Activated T-helper 17 cell treated with anti-CD3 and anti-CD28 coated beads, Interleukin-2, amount 50 U/mL, for 72 hours (primary cell): ENCODE results near the gene CLPTM1L. TPM values are rescaled to one million over a fixed set of nuclear protein-coding genes. Genes with fewer than 3 reads are reported as not detected.

Source experiments
- ATAC-seq: fragments of 150-1000 bp; cut with Tn5 transposase; replicated peaks from 2 replicates; pipeline ENCODE4 v1.10.0; 2021; ENCODE audit warnings: mild to moderate bottlenecking, moderate library complexity
- H3K27ac Mint-ChIP-seq: one replicate; pipeline ENCODE4 v1.8.0; 2022; ENCODE audit warnings: mixed read lengths
- H3K27me3 Mint-ChIP-seq: one replicate; pipeline ENCODE4 v1.8.0; 2022; ENCODE audit warnings: mixed read lengths
- H3K36me3 Mint-ChIP-seq: one replicate; pipeline ENCODE4 v1.8.0; 2022; ENCODE audit warnings: low read depth, mild to moderate bottlenecking, mixed read lengths
- H3K4me1 Mint-ChIP-seq: one replicate; pipeline ENCODE4 v1.8.0; 2022; ENCODE audit warnings: mixed read lengths
- H3K4me3 Mint-ChIP-seq: one replicate; pipeline ENCODE4 v1.8.0; 2022; ENCODE audit warnings: mild to moderate bottlenecking, mixed read lengths
- H3K9me3 Mint-ChIP-seq: one replicate; pipeline ENCODE4 v1.8.0; 2022; ENCODE audit warnings: mixed read lengths
- total RNA-seq, 2 donors: library from RNA; stranded (reverse); gene quantifications; one replicate each; pipeline ENCODE4 v1.2.3, GENCODE V29; 2022

Gene CLPTM1L
- total RNA-seq, 2 donors from 2014 or later = 42.3 to 118 TPM

DNA sequence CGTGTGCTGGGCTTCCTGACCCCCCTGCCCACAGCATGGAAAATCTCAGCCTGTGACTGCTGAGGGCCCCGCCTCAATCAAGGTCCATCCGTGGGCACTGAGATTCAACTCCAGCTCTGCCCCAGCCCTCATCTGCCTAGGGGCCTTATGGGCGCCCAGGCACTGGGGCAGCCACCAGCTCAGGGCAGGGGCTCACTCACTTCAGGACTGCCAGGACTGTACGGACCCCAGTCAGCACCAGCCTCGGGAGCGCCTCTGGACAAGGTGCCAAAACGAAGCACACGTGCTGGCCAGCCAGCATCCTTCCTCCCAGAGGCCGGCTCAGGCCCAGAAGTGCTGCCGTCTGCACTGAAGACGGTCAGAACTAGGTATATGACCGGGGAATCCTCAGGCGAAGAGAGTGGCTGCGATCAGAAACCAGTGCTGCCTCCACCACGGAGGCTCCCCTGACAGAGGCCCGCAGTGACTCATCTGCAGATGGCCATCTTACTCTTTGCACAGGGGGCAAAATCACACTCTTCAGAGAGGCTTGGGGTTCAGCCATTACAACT lies 19.6 kb downstream of the CLPTM1L start:
- no peak for ATAC-seq
- Mint-ChIP-seq H3K27me3 (no peaks in the 10 kb centered on the region), H3K4me1 (peaks cover 27% of the 10 kb centered on the region), H3K9me3 (no peaks in the 10 kb centered on the region), H3K4me3 (no peak overlapping the region), H3K27ac (no peak overlapping the region), H3K36me3 (peaks cover 74% of the 10 kb centered on the region)

DNA sequence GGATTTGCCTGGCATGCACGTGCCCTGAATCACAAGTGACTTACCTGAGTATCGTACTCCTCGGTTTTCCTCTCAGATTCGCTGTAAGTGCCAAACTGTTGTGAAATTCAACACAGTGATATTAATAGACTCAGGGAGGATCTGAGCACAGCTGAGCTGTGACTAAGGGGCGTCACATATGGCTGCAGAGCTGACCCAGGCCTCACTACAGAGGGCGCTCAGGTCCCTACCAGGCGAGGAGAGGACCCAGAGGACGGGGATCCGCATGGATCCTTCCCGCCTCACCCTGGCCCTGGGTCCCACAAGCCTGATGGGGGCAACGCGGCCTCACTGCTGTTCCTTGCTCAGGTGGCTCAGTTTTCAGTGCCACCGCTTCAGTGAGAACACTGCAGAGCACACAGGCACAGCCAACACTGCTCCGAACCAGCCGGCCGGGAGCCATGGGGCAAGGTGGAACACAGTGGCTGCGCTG lies 20.1 kb downstream of the CLPTM1L start:
- Mint-ChIP-seq H3K27ac (no peak overlapping the region), H3K27me3 (no peaks in the 10 kb centered on the region), H3K36me3 (peaks cover 74% of the 10 kb centered on the region), H3K9me3 (no peaks in the 10 kb centered on the region), H3K4me1 (peaks cover 27% of the 10 kb centered on the region), H3K4me3 (no peak overlapping the region)
- no peak for ATAC-seq

DNA sequence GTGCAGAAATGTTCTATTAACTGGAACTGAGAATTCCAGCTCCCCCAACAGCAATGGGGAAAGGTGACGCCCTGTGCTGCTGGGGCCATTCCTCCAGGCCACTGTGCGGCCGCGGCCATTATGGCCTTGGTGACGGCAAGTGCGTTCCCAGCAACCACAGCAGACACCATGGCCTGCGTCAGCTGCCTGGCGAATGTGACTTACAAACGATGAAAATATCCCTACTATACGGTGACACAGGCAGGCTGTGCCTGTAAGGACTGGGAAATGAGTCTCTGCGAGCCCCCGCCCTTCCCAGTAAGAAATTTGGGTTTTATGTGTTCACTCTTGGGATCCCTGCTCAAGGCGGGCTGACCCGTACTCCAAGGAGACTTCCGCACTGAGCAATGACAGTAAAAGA lies 20.6 kb downstream of the CLPTM1L start:
- Mint-ChIP-seq H3K9me3 (no peaks in the 10 kb centered on the region), H3K4me3 (no peak overlapping the region), H3K27ac (no peak overlapping the region), H3K27me3 (no peaks in the 10 kb centered on the region), H3K36me3 (peaks cover 74% of the 10 kb centered on the region), H3K4me1 (peaks cover 27% of the 10 kb centered on the region)
- ATAC-seq = no peak

DNA sequence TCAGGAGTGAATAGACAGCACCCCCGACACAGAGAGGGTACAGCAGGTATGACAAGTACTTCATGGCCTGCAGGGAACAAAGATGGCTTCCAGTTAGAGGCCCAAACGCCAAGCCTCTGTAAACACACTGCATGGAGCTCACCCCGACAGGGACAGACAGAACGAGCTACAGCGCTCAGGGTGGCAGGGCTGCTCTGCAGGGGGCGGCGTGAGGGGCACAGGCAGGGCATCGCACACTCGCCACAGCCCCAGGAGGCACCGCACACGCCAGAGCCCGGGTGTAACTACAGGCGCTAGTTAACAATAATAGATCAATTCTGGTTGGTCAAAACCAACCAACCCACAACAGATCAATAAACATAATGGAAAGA lies 21.1 kb downstream of the CLPTM1L start:
- H3K4me1 Mint-ChIP-seq = peaks cover 26% of the 10 kb centered on the region
- H3K9me3 Mint-ChIP-seq = no peaks in the 10 kb centered on the region
- no peak overlapping the region for H3K4me3 Mint-ChIP-seq
- peaks cover 74% of the 10 kb centered on the region for H3K36me3 Mint-ChIP-seq
- H3K27ac Mint-ChIP-seq = no peak overlapping the region
- no peak for ATAC-seq
- no peaks in the 10 kb centered on the region for H3K27me3 Mint-ChIP-seq

DNA sequence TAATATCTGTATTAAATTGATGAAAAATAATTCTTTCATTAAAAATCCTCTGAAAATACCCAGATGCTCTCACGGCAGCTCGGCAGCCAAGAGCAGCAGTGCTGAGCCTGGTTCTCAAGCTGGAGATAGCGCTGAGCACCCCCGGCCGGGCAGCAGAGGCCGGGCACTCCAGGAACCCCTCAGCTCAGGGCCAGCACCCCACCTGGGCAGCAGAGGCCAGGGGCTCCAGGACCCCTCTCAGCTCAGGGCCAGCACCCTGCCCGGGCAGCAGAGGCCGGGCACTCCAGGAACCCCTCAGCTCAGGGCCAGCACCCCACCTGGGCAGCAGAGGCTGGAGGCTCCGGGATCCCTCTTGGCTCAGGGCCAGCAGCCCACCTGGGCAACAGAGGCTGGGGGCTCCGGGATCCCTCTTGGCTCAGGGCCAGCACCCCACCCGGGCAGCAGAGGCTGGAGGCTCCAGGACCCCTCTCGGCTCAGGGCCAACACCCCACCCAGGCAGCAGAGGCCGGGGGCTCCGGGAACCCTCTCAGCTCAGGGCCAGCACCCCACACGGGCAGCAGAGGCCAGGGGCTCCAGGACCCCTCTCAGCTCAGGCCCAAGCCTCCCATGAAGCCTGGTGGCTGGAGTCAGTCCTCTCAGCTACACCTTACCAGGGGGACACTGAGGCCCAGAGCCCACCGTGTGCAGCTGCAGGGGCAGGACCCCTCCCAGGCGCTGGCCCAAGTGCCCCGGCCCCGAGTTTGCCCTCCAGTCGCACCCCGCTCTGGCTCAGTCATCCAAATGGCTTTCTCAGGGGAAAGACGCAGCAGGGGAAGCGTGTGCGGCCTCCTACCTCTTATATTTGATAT lies 21.7 kb downstream of the CLPTM1L start:
- Mint-ChIP-seq H3K4me3 (no peak overlapping the region), H3K4me1 (peaks cover 20% of the 10 kb centered on the region), H3K36me3 (peaks cover 74% of the 10 kb centered on the region), H3K27me3 (no peaks in the 10 kb centered on the region), H3K27ac (no peak overlapping the region), H3K9me3 (no peaks in the 10 kb centered on the region)
- no peak for ATAC-seq

DNA sequence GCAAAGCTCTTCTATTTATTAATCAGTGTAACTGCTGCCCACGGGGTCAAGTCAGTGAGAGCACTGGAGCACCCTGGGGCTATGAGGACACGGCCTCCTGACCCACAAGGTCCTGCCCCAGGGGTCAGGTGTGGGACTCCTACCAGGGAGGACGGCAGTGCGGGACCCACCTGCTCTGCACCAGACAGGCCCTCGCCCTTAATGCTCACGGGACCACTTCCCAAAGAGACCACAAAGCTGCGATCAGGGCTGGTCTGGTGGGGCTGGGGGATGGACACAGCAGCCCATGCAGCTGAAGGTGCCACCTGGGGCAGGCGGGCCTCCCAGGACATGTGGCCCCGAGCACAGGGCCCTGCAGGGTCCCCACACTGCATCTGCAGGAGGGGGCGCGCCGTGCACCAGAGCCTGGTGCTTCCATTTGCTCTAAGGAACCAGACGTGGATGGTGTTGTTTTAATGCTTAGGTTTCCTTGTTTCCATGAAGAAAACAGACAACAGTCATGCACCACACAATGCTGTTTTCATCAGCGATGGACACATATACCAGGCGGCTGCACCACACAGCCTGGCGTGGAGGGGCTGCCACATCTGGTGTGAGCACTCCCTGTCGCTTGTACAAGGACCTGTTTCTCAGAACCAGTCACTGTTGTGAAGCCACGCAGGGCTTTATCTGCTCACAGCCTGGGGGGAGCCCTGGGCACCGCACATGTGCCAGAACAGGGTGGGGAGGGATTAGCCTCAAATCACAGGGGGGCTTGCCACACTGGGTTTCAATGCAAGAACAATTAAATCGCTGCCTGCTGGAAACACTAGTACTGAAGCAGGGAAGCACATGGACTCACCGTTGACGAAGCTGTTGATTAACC lies 22.6 kb downstream of the CLPTM1L start:
- Mint-ChIP-seq H3K27ac (no peak overlapping the region), H3K36me3 (peaks cover 77% of the 10 kb centered on the region), H3K4me1 (peaks cover 18% of the 10 kb centered on the region), H3K4me3 (no peak overlapping the region), H3K9me3 (no peaks in the 10 kb centered on the region), H3K27me3 (no peaks in the 10 kb centered on the region)
- ATAC-seq = no peak

DNA sequence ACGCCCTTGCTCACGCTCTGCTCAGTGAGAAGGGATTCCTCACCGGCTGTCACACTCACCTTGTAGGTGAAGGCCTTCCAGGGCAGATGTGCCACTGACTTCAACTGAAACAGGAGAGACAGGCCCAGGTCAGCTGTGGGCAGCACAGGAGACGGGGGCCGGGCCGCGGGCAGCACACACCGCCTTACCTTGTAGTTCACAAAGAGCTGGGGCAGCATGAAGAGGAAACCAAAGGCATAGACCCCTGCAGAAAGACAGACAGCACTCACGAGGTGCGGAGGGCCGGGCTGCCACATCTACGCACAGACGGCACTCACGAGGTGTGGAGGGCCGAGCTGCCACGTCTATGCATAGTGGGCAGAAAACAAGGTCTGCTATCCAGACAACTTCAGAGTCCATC lies 23.3 kb downstream of the CLPTM1L start:
- Mint-ChIP-seq H3K27ac (no peak overlapping the region), H3K36me3 (peaks cover 77% of the 10 kb centered on the region), H3K4me1 (peaks cover 17% of the 10 kb centered on the region), H3K27me3 (no peaks in the 10 kb centered on the region), H3K9me3 (no peaks in the 10 kb centered on the region), H3K4me3 (no peak overlapping the region)
- no peak for ATAC-seq

DNA sequence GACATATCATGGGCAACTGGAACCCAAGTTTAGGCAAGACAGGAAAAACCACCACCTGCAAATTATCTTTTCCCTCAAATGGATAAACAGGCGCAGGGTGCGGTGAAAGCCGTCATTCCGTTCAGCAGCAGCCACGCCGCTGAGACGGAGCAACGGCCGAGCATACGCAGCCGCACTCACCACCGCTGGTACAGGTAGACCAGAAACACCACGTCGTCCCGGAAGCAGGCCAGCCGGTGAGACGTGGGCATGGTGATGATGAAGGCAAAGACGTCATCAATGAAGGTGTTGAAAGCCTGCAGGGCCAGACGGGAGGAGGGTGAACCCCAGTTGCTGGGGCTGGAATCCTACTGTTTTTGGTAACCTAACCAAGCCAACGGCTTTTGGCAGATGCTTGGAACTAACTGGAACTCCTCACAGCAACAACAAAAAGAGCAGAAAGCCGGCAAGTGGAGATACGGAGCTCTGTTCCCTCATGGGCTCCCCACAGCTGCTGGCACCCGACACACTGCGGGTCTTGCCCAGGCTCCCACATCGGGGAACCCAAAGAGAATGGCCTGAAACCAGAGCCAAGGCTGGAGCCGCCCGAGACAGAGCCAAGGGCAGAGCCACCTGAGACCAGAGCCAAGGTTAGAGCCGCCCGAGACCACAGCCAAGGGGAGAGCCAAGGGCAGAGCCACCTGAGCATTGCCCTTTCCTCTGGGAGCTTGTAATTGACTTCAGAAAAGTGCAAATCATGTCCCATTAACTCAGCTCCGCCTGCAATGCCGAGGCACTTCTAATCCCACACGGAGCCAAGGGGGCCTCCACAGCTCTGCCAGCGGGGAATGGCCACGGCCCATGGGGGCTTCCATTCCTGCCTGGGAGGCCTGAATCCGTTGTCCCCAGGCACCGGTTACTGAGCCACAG lies 24.2 kb downstream of the CLPTM1L start:
- H3K27me3 Mint-ChIP-seq = no peaks in the 10 kb centered on the region
- ATAC-seq = no peak
- H3K4me3 Mint-ChIP-seq = no peak overlapping the region
- H3K36me3 Mint-ChIP-seq = peaks cover 69% of the 10 kb centered on the region
- no peak overlapping the region for H3K27ac Mint-ChIP-seq
- H3K9me3 Mint-ChIP-seq = no peaks in the 10 kb centered on the region
- H3K4me1 Mint-ChIP-seq = peaks cover 15% of the 10 kb centered on the region

DNA sequence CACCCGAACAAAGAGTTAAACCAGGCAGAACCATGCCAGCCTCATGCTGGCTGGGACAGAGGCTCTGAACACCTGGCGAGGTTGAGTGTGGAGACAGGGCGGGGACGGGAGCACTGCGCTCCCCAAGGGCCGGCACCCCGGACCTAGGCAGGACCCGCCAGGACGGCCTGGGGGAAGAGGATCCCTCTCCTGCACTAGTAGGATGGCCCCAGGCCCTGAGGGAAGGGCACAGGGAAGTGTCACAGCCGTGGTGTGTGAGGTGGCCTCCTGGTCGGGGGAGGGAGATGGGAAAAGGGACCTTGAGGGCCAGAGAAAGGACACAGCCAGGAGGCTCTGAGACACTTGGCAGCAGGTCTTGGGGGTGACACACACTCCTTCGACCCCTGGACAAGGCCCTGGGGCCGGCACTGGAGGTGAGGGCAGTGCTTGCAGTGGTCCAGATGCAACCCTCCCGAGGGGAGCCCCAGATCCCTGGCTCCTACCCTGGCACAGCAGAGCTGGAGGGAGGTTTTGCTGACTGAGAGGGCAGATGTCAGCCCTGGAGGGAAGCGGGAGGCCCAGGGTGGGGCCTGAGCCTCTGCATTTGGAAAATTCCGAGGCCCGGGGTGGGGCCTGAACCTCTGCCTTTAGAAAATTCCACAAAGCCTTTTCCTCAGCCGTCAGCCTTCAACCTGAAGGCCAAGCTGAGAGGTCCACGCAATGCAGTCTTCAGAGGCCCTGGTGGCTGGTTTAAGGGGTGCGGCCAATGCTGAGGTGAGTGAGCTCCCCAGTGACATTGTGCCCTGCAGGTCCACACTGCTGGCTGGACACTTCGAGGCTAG lies 25.3 kb downstream of the CLPTM1L start:
- no peak overlapping the region for H3K27ac Mint-ChIP-seq

DNA sequence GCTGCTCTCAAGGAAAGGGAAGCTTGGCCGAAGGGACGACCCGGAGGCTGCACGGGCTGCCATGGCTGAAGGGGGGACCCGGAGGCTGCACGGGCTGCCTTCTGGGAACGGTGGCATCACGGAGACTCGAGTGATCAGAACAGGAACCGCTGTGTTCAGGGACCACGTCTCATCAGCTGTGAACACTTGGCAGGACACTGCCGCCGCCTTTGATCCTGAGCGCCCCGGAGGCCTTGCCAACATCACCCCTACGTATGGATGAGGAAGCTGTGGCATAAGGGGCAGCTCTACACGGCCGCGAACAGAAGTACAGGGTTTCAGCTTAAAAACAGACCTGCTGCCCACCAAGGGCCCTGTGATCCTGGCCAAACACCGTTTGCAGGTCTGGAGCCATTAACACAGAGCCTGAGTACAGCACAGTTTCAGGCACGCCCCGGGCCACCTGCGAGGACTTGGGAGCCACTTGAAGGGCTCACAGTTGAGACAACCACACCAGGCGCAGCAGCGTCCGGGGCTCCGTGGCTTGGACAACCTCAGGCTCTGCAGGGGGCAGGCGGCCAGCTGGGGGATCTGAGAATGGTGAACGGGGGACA lies 26.1 kb downstream of the CLPTM1L start:
- Mint-ChIP-seq H3K4me1 (peaks cover 27% of the 10 kb centered on the region), H3K27ac (no peak overlapping the region), H3K9me3 (no peaks in the 10 kb centered on the region), H3K27me3 (no peaks in the 10 kb centered on the region), H3K4me3 (no peak overlapping the region), H3K36me3 (peaks cover 57% of the 10 kb centered on the region)
- no peak for ATAC-seq

More for the DNA sequence above, 25.3 kb downstream of the CLPTM1L start:
- no peaks in the 10 kb centered on the region for H3K9me3 Mint-ChIP-seq
- peaks cover 20% of the 10 kb centered on the region for H3K4me1 Mint-ChIP-seq
- no peaks in the 10 kb centered on the region for H3K27me3 Mint-ChIP-seq
- H3K36me3 Mint-ChIP-seq = peaks cover 65% of the 10 kb centered on the region
- ATAC-seq = no peak
- no peak overlapping the region for H3K4me3 Mint-ChIP-seq

DNA sequence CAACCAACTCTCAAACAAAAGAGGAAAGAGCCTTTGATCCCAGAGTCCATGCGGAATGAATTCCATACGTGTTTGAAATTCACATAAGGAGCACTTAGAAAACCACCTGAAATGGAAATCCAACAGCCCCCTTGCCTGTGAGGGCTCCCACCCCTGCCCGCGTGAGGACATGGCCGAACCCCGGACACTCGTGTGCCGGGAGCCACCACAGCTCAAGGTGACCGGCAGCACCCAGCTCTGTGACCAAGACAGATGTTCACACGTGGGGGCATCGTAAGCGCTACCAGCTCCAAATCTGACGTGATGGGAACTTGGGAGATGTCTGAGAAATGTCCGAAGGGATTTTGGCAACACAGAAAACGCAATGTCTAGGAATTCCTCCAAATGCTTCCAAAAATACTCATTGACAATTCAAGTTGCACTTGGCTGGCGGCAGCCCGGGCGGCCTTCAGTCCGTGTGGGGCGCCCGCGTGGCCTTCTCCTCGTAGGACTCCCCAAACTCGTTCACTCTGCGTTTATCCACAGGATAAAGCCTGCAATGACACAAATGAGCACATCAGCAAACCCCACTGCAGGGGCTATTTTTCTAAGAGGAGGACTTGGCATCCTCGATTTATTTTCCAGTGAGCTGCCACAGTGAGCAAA lies 26.9 kb downstream of the CLPTM1L start:
- Mint-ChIP-seq H3K9me3 (no peaks in the 10 kb centered on the region), H3K36me3 (peaks cover 54% of the 10 kb centered on the region), H3K27ac (no peak overlapping the region), H3K4me1 (peaks cover 30% of the 10 kb centered on the region), H3K27me3 (no peaks in the 10 kb centered on the region), H3K4me3 (no peak overlapping the region)
- no peak for ATAC-seq

DNA sequence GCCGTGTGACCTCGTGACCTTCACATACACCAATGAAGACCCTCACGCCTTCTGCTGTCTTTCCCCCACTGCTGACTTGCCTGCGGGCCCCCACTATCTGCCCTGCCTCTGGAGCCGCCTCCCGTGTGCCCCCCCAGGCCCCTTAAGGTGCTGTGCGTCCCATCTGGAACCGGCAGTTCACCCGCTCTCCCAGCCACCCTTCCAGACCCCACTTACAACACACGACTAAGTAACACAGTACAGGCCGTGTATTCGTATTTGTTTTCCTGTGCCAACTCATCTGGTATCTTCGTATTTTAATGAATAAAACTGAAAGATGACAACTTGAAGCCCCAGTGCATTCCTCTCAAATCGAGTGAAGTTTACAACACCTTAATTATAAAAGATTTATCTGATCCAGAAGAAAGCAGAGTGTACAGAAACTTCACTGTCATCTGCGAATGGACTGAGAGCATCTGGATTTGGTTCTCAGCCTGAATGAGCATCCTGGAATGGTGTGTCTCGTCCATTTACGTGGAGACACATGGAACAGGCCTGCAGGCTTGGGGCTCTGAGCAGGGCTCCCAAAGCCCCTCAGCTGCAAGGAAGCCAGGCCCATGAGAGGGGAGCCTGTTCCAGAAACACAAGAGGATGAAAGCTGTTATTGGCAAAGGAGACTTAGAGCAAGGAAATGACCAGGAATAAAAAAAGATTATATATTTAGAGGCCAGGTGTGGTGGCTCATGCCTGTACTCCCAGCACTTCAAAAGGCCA lies 28.1 kb downstream of the CLPTM1L start:
- Mint-ChIP-seq H3K27ac (peak overlapping the region; percentile 94), H3K36me3 (peaks cover 45% of the 10 kb centered on the region), H3K4me3 (peak overlapping the region; percentile 82), H3K4me1 (peaks cover 38% of the 10 kb centered on the region), H3K9me3 (no peaks in the 10 kb centered on the region), H3K27me3 (no peaks in the 10 kb centered on the region)
- peak; percentile 14 for ATAC-seq
